Keratinocyte (primary cell): ENCODE data around the gene NRIP2. TPM values are rescaled to one million over a fixed set of nuclear protein-coding genes. Genes with fewer than 3 reads are reported as not detected.

Source experiments
- DNase-seq: peaks from one replicate; pipeline ENCODE4 v3.0.0-alpha.2; 2011; ENCODE audit warnings: low read depth, missing footprints, low spot score
- FAIRE-seq: peaks from 2 replicates; lab custom pipeline; 2011; peaks lifted over from hg19 to GRCh38; lab: Jason Lieb, UNC
- H2AFZ ChIP-seq: 2 replicates; pipeline ENCODE4 v1.6.0; 2012; ENCODE audit warnings: low read length, control low read depth, inconsistent platforms; ENCODE audit not compliant: control insufficient read depth
- H3K27ac ChIP-seq: 2 replicates; pipeline ENCODE4 v1.5.1; 2011; ENCODE audit warnings: low read length; ENCODE audit not compliant: control insufficient read depth, insufficient read depth
- H3K27me3 ChIP-seq: 3 replicates; pipeline ENCODE4 v1.6.0; 2011; ENCODE audit warnings: low read length; ENCODE audit not compliant: control insufficient read depth, insufficient read depth; ENCODE audit errors: extremely low read depth
- H3K36me3 ChIP-seq, 2 experiments: 2 replicates in 1 of 2; 3 replicates in 1 of 2; pipeline ENCODE4 v1.5.1; 2011; ENCODE audit warnings: low read length in 2 of 2, mild to moderate bottlenecking in 1 of 2; ENCODE audit not compliant: control insufficient read depth in 2 of 2, insufficient read depth in 2 of 2; ENCODE audit errors: extremely low read depth in 1 of 2
- H3K4me1 ChIP-seq: 3 replicates; pipeline ENCODE4 v1.5.1; 2011; ENCODE audit warnings: low read length; ENCODE audit not compliant: control insufficient read depth, insufficient read depth; ENCODE audit errors: extremely low read depth
- H3K4me2 ChIP-seq: 3 replicates; pipeline ENCODE4 v1.6.0; 2011; ENCODE audit warnings: low read depth, low read length; ENCODE audit not compliant: control insufficient read depth, insufficient read depth; ENCODE audit errors: extremely low read depth
- H3K4me3 ChIP-seq, 3 experiments: fragments of 200-600 bp in 1 of 3; sonication (generic) in 1 of 3; 2 replicates in 2 of 3; 3 replicates in 1 of 3; pipeline ENCODE4 v1.5.1; 2011 to 2016; ENCODE audit warnings: low read length in 3 of 3, mild to moderate bottlenecking in 3 of 3, control low read depth in 2 of 3, inconsistent platforms in 1 of 3, low read depth in 1 of 3, mixed read lengths in 1 of 3, mixed run types in 1 of 3, moderate library complexity in 1 of 3; ENCODE audit not compliant: control insufficient read depth in 2 of 3, insufficient read depth in 2 of 3; ENCODE audit errors: extremely low read depth in 1 of 3
- H3K79me2 ChIP-seq: 2 replicates; pipeline ENCODE4 v1.6.0; 2012; ENCODE audit warnings: low read length; ENCODE audit not compliant: control insufficient read depth, insufficient read depth
- H3K9ac ChIP-seq: 3 replicates; pipeline ENCODE4 v1.6.0; 2011; ENCODE audit warnings: low read length; ENCODE audit not compliant: control insufficient read depth, insufficient read depth; ENCODE audit errors: extremely low read depth
- H3K9me1 ChIP-seq: 3 replicates; pipeline ENCODE4 v1.6.0; 2011; ENCODE audit warnings: low read length; ENCODE audit not compliant: control insufficient read depth, insufficient read depth; ENCODE audit errors: extremely low read depth
- H3K9me3 ChIP-seq: 2 replicates; pipeline ENCODE4 v1.5.1; 2012; ENCODE audit warnings: low read depth, low read length; ENCODE audit not compliant: control insufficient read depth
- H4K20me1 ChIP-seq: 3 replicates; pipeline ENCODE4 v1.6.0; 2011; ENCODE audit warnings: low read length; ENCODE audit not compliant: control insufficient read depth, insufficient read depth; ENCODE audit errors: extremely low read depth
- EZH2 ChIP-seq: IDR thresholded peaks from one replicate; pipeline ENCODE4 v1.6.1; 2012; ENCODE audit warnings: inconsistent platforms, mild to moderate bottlenecking, low read length, moderate library complexity
- dilution Hi-C: fragments of 300-500 bp; cut with MboI; formaldehyde crosslinking; loops from one replicate; pipeline ENCODE4 v1.7.0; 2020; ENCODE audit warnings: low sequenced_read_pairs; ENCODE audit not compliant: extremely low pct_ligation_motif_present
- polyA plus RNA-seq, 5 experiments: library from polyadenylated mRNA; depleted of rRNA in 3 of 5; stranded (reverse) in 3 of 5; stranded (forward) in 1 of 5; unstranded in 1 of 5; fragments of >200 nt; gene quantifications; 1 replicate in 1 of 5; 2 replicates in 3 of 5; 3 replicates in 1 of 5; pipeline versions ENCODE4 v1.2.1 to v1.2.3, GENCODE V29; 2011 to 2012; ENCODE audit warnings: missing spikeins in 2 of 5, low read depth in 1 of 5, low replicate concordance in 1 of 5
- TF ChIP-seq, protein P1 (sequence below), 3 experiments: IDR thresholded peaks in 1 of 3; conservative IDR thresholded peaks in 1 of 3; optimal IDR thresholded peaks in 1 of 3; 2 replicates in 2 of 3; 3 replicates in 1 of 3; pipeline versions ENCODE3 to v1.5.1; 2011; ENCODE audit warnings: low read length in 3 of 3, mild to moderate bottlenecking in 3 of 3, moderate library complexity in 2 of 3, control low read depth in 1 of 3, inconsistent platforms in 1 of 3; ENCODE audit not compliant: insufficient read depth in 2 of 3; ENCODE audit errors: extremely low read depth in 1 of 3

NRIP2 gene
- polyA plus RNA-seq, 1 donor (not counting 4 experiments of a cell fraction or from before 2014, with no cell fraction given), result not detected

DNA sequence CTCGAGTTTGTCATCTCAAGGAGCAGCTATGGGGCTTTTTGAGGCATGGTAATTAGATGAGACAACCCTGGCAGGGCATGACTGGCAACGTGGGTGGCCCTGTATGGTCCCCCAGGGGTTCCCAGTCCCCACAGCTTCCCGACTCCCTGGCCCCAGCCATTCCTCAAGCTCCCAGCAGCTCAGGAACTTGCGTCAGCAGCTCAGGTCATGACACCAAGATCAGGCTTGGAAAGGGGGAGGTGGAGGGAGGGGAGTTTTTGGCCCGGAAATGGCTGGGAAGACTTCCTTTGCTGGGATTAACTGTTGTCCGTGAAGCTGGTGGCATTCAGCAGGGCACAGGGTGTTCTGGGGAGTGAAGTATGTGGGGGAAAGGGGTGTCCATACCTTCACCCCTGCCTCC, 10.4 kb upstream of the NRIP2 start:
- Histone ChIP-seq H3K27ac (no peak overlapping the region), H2AFZ (no peak overlapping the region), H3K9me3 (no peaks in the 10 kb centered on the region), H3K4me3 (no peak overlapping the region), H3K27me3 (no peaks in the 10 kb centered on the region), H3K79me2 (no peaks in the 10 kb centered on the region), H3K4me1 (no peaks in the 10 kb centered on the region), H3K4me2 (no peak overlapping the region), H3K9ac (no peak overlapping the region), H3K9me1 (no peaks in the 10 kb centered on the region), H3K36me3 (peaks cover 0 to 1% of the 10 kb centered on the region in 2 experiments), H4K20me1 (no peaks in the 10 kb centered on the region)
- dilution Hi-C loops, result no loop called here
- TF ChIP-seq EZH2, result no peak
- TF ChIP-seq, protein P1, sequence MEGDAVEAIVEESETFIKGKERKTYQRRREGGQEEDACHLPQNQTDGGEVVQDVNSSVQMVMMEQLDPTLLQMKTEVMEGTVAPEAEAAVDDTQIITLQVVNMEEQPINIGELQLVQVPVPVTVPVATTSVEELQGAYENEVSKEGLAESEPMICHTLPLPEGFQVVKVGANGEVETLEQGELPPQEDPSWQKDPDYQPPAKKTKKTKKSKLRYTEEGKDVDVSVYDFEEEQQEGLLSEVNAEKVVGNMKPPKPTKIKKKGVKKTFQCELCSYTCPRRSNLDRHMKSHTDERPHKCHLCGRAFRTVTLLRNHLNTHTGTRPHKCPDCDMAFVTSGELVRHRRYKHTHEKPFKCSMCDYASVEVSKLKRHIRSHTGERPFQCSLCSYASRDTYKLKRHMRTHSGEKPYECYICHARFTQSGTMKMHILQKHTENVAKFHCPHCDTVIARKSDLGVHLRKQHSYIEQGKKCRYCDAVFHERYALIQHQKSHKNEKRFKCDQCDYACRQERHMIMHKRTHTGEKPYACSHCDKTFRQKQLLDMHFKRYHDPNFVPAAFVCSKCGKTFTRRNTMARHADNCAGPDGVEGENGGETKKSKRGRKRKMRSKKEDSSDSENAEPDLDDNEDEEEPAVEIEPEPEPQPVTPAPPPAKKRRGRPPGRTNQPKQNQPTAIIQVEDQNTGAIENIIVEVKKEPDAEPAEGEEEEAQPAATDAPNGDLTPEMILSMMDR (optimal IDR thresholded peaks at IDR 0.05 in 1 of 3, IDR thresholded peaks at IDR 0.05 in 1 of 3, conservative IDR thresholded peaks at IDR 0.05 in 1 of 3; ENCODE audit: extremely low read depth in 1 of 3, insufficient read depth in 2 of 3, low read length in 3 of 3), result no peak
- DNase-seq (no peak), FAIRE-seq (no peak)

- no peaks in the 10 kb centered on the region for H3K79me2 ChIP-seq
- no peak overlapping the region for H3K4me3 ChIP-seq
- no peaks in the 10 kb centered on the region for H4K20me1 ChIP-seq
- dilution Hi-C loops, result no loop called here
- no peak overlapping the region for H3K9ac ChIP-seq
- H3K27me3 ChIP-seq, result no peaks in the 10 kb centered on the region
- no peak overlapping the region for H3K27ac ChIP-seq
- no peaks in the 10 kb centered on the region for H3K4me1 ChIP-seq
- DNase-seq (no peak), FAIRE-seq (no peak)
- TF ChIP-seq EZH2, result no peak
- TF ChIP-seq, protein P1 (optimal IDR thresholded peaks at IDR 0.05 in 1 of 3, IDR thresholded peaks at IDR 0.05 in 1 of 3, conservative IDR thresholded peaks at IDR 0.05 in 1 of 3; ENCODE audit: extremely low read depth in 1 of 3, insufficient read depth in 2 of 3, low read length in 3 of 3), result no peak
- no peaks in the 10 kb centered on the region for H3K9me3 ChIP-seq
- H3K36me3 ChIP-seq, result peaks cover 0 to 1% of the 10 kb centered on the region in 2 experiments
- H3K4me2 ChIP-seq, result no peak overlapping the region
- no peaks in the 10 kb centered on the region for H3K9me1 ChIP-seq
- no peak overlapping the region for H2AFZ ChIP-seq
Measured at GRCh38 chr12:2844786-2845185, 10.0 kb upstream of the NRIP2 start.
